HCT116 (cell line): ENCODE measurements around the gene RASSF9.

Experiments used
- CEBPB ChIP-seq: IDR thresholded peaks from 2 replicates; pipeline ENCODE4 v1.6.1; 2012; ENCODE audit warnings: low read depth
- CTCF ChIP-seq, 3 experiments: fragments of 200-600 bp in 1 of 3; sonication (generic) in 1 of 3; IDR thresholded peaks in 2 of 3; conservative IDR thresholded peaks in 1 of 3; 2 replicates each; pipeline ENCODE4 v1.5.1; 2012 to 2017; ENCODE audit warnings: low read depth in 2 of 3, low read length in 2 of 3, antibody characterized with exemption in 1 of 3, borderline replicate concordance in 1 of 3, control low read depth in 1 of 3, mild to moderate bottlenecking in 1 of 3, mixed read lengths in 1 of 3, mixed run types in 1 of 3, moderate library complexity in 1 of 3; ENCODE audit not compliant: insufficient read depth in 1 of 3
- EGR1 ChIP-seq: IDR thresholded peaks from 2 replicates; pipeline ENCODE4 v1.6.1; 2012; ENCODE audit warnings: low read depth
- EZH2 ChIP-seq: fragments of 200-600 bp; sonication (generic); IDR thresholded peaks from 2 replicates; pipeline ENCODE4 v1.6.1; 2017; ENCODE audit warnings: antibody characterized with exemption, mixed run types
- EZH2phosphoT487 ChIP-seq: fragments of 200-600 bp; IDR thresholded peaks from 2 replicates; pipeline ENCODE4 v1.6.1; 2018; ENCODE audit warnings: antibody characterized with exemption, borderline replicate concordance
- POLR2A ChIP-seq: IDR thresholded peaks from 2 replicates; pipeline ENCODE4 v1.7.0; 2011; ENCODE audit warnings: borderline replicate concordance; ENCODE audit not compliant: insufficient read depth, insufficient read length; ENCODE audit errors: extremely low read depth
- POLR2AphosphoS5 ChIP-seq: IDR thresholded peaks from 2 replicates; pipeline ENCODE4 v1.6.1; 2011; ENCODE audit warnings: mild to moderate bottlenecking, low read depth, low read length, moderate library complexity
- SIN3A ChIP-seq: IDR thresholded peaks from 2 replicates; pipeline ENCODE4 v1.6.1; 2012; ENCODE audit warnings: low read depth
- SP1 ChIP-seq: IDR thresholded peaks from 2 replicates; pipeline ENCODE4 v1.6.1; 2012; ENCODE audit warnings: low read depth
- TCF7L2 ChIP-seq: IDR thresholded peaks from 2 replicates; pipeline ENCODE4 v1.7.0; 2011; ENCODE audit warnings: borderline replicate concordance, inconsistent platforms; ENCODE audit not compliant: insufficient read depth, insufficient read length; ENCODE audit errors: extremely low read depth
- TF ChIP-seq, protein P1 (sequence below): IDR thresholded peaks from 2 replicates; pipeline ENCODE4 v1.6.1; 2012; ENCODE audit warnings: low read depth
- TF ChIP-seq, protein P2 (sequence below): IDR thresholded peaks from 2 replicates; pipeline ENCODE4 v1.6.1; 2011; ENCODE audit warnings: mild to moderate bottlenecking, low read length, moderate library complexity; ENCODE audit not compliant: insufficient replicate concordance; ENCODE audit errors: extremely low read depth
- TF ChIP-seq, protein P3 (sequence below): IDR thresholded peaks from 2 replicates; pipeline ENCODE4 v1.6.1; 2012

- TF ChIP-seq SP1: no peak
- no peak for TF ChIP-seq POLR2AphosphoS5
- TF ChIP-seq CTCF (IDR thresholded peaks at IDR 0.05 in 2 of 3, conservative IDR thresholded peaks at IDR 0.05 in 1 of 3; ENCODE audit: borderline replicate concordance in 1 of 3, insufficient read depth in 1 of 3, low read depth in 2 of 3, low read length in 2 of 3): no peak
- TF ChIP-seq POLR2A: no peak
- TF ChIP-seq, protein P1, sequence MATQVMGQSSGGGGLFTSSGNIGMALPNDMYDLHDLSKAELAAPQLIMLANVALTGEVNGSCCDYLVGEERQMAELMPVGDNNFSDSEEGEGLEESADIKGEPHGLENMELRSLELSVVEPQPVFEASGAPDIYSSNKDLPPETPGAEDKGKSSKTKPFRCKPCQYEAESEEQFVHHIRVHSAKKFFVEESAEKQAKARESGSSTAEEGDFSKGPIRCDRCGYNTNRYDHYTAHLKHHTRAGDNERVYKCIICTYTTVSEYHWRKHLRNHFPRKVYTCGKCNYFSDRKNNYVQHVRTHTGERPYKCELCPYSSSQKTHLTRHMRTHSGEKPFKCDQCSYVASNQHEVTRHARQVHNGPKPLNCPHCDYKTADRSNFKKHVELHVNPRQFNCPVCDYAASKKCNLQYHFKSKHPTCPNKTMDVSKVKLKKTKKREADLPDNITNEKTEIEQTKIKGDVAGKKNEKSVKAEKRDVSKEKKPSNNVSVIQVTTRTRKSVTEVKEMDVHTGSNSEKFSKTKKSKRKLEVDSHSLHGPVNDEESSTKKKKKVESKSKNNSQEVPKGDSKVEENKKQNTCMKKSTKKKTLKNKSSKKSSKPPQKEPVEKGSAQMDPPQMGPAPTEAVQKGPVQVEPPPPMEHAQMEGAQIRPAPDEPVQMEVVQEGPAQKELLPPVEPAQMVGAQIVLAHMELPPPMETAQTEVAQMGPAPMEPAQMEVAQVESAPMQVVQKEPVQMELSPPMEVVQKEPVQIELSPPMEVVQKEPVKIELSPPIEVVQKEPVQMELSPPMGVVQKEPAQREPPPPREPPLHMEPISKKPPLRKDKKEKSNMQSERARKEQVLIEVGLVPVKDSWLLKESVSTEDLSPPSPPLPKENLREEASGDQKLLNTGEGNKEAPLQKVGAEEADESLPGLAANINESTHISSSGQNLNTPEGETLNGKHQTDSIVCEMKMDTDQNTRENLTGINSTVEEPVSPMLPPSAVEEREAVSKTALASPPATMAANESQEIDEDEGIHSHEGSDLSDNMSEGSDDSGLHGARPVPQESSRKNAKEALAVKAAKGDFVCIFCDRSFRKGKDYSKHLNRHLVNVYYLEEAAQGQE: no peak
- TF ChIP-seq EZH2: no peak
- TF ChIP-seq TCF7L2: no peak
- TF ChIP-seq, protein P2, sequence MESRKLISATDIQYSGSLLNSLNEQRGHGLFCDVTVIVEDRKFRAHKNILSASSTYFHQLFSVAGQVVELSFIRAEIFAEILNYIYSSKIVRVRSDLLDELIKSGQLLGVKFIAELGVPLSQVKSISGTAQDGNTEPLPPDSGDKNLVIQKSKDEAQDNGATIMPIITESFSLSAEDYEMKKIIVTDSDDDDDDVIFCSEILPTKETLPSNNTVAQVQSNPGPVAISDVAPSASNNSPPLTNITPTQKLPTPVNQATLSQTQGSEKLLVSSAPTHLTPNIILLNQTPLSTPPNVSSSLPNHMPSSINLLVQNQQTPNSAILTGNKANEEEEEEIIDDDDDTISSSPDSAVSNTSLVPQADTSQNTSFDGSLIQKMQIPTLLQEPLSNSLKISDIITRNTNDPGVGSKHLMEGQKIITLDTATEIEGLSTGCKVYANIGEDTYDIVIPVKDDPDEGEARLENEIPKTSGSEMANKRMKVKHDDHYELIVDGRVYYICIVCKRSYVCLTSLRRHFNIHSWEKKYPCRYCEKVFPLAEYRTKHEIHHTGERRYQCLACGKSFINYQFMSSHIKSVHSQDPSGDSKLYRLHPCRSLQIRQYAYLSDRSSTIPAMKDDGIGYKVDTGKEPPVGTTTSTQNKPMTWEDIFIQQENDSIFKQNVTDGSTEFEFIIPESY: no peak
- TF ChIP-seq EZH2phosphoT487: no peak
- TF ChIP-seq, protein P3, sequence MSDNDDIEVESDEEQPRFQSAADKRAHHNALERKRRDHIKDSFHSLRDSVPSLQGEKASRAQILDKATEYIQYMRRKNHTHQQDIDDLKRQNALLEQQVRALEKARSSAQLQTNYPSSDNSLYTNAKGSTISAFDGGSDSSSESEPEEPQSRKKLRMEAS: no peak
- TF ChIP-seq CEBPB: no peak
- no peak for TF ChIP-seq EGR1
- TF ChIP-seq SIN3A: no peak
These were observed 21.5 kb downstream of the RASSF9 start for GRCh38 chr12:85814741-85815140.
